Mucosa of stomach (tissue), 1 donor: ENCODE data around the gene RUSC1.
"Not testable (repeated sequence)": the region's sequence is repeated elsewhere in the genome, so short reads cannot be mapped to it uniquely, and the experiment has no call there.

Source experiments
- H3K27me3 ChIP-seq: one replicate; pipeline ENCODE4 v1.7.0; 2013; ENCODE audit warnings: mild to moderate bottlenecking, low read length; ENCODE audit not compliant: control insufficient read depth, insufficient read depth
- H3K36me3 ChIP-seq: one replicate; pipeline ENCODE4 v1.7.0; 2013; ENCODE audit warnings: low read length; ENCODE audit not compliant: control insufficient read depth, insufficient read depth
- H3K4me1 ChIP-seq: one replicate; pipeline ENCODE4 v1.7.0; 2013; ENCODE audit warnings: mild to moderate bottlenecking, low read length; ENCODE audit not compliant: control insufficient read depth, insufficient read depth
- H3K4me3 ChIP-seq: one replicate; pipeline ENCODE4 v1.7.0; 2013; ENCODE audit warnings: low read length
- H3K9ac ChIP-seq: one replicate; pipeline ENCODE4 v1.7.0; 2013; ENCODE audit warnings: mild to moderate bottlenecking, low read length, moderate library complexity
- H3K9me3 ChIP-seq: one replicate; pipeline ENCODE4 v1.7.0; 2013; ENCODE audit warnings: mild to moderate bottlenecking, low read length, moderate library complexity; ENCODE audit not compliant: control insufficient read depth
- donor health status: Pancreatic carcinoma.

Gene RUSC1

DNA sequence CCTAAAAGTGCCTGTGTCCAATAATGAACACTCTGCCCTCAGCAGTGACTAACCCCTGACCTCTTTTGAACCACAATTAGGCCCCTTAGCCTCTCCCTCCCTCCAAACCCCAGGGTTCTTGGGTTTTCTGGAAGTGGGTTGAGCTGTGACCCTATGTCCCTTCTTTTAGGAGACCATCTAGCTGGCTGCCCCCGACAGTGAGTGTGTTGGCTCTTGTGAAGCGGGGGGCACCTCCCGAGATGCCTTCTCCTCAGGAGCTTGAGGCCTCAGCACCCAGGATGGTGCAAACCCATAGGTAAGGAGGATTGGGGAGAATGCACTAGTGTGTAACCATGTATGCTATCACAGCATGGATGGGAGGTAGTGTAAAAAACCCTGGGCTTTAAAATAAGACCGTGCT, 7.3 kb downstream of the RUSC1 start:
- H3K4me3 ChIP-seq = no peak overlapping the region
- H3K27me3 ChIP-seq = no peaks in the 10 kb centered on the region
- H3K4me1 ChIP-seq = peaks cover 8% of the 10 kb centered on the region
- no peaks in the 10 kb centered on the region for H3K9me3 ChIP-seq
- H3K9ac ChIP-seq = no peak overlapping the region
- peaks cover 13% of the 10 kb centered on the region for H3K36me3 ChIP-seq

DNA sequence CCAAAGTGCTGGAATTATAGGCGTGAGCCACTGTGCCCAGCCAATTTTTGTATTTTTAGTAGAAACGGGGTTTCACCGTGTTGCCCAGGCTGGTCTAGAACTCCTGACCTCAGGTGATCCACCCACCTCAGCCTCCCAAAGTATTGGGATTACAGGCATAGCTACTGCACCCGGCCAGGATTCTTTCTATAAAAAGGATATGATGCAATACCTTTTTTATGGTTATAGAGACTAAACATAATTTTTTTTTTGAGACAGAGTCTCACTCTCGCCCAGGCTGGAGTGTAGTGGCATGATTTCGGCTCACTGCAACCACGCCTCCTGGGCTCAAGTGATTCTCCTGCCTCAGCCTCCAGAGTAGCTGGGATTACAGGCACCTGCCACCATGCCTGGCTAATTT, 8.2 kb downstream of the RUSC1 start:
- H3K36me3 ChIP-seq = peaks cover 13% of the 10 kb centered on the region
- not testable (repeated sequence) for H3K9me3 ChIP-seq, H3K4me3 ChIP-seq, H3K9ac ChIP-seq, H3K27me3 ChIP-seq, H3K4me1 ChIP-seq

DNA sequence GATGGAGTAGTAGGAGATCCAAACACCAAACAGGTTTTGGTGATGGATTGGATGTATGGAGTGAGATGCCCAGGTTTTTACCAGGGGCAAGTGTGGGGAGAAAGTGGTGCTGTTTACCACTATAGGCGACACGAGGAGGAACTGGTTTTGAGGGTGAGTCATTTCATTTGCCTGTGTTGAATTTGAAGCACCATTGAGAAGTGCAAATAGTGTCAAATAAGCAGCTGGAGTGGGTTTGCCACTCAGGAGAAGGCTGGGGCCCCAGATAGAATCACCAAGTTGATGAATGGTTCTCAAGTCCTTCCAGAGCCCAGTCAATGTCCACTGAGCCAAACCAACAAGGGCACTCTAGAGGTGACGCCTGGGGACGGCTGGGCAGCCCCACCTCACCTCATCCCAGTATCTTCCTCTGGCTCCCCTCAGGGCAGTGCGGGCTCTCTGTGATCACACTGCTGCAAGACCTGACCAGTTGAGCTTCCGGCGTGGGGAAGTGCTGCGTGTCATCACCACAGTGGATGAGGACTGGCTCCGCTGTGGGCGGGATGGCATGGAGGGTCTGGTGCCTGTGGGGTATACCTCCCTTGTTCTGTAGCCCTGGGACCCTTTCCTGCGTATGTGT, 9.4 kb downstream of the RUSC1 start:
- Histone ChIP-seq H3K4me3 (no peak overlapping the region), H3K4me1 (peaks cover 8% of the 10 kb centered on the region), H3K9me3 (no peaks in the 10 kb centered on the region), H3K36me3 (peaks cover 13% of the 10 kb centered on the region), H3K27me3 (no peaks in the 10 kb centered on the region), H3K9ac (no peak overlapping the region)

DNA sequence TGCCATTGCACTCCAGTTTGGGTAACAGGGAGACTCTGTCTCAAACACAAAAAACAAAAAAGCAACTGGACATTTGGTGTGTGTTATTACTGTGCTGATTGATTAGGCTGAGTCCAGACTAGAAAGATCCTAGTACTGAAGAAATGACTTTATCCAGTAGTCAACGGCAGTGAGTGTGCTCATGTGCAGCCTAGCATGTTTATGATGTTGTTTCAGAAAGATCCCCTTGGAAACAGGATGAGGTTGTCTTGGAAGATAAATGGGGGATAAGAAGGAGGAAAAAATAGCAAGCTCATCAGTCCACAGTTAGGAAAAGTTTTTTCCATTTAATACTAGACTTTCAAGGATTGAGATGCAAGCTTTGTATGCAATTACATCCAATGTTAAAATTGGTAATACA, 14.3 kb downstream of the RUSC1 start:
- no peaks in the 10 kb centered on the region for H3K27me3 ChIP-seq
- H3K9me3 ChIP-seq = no peaks in the 10 kb centered on the region
- H3K9ac ChIP-seq = no peak overlapping the region
- peaks cover 15% of the 10 kb centered on the region for H3K36me3 ChIP-seq
- no peaks in the 10 kb centered on the region for H3K4me1 ChIP-seq
- no peak overlapping the region for H3K4me3 ChIP-seq

DNA sequence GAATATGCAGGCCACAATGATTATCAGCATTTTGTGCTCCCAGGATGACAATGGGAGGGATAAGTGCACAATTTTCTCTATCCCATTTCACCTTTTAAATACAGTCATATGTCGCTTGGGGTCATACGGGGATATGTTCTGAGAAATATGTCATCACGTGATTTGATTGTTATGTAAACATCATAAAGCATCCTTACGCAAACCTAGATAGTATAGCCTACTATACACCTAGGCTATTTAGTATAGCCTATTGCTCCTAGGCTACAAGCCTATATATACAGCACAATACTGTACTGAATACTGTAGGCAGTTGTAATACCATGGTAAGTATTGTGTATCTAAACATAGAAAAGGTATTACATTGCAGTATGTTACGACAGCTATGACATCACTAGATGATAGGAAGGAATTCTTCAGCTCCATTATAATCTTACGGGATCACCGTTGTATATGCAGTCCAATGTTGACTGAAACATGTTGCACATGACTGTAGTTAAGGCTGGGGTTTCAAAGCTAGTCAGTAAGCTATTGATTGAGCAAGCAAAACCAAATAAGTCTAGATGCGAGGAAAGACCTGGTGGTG, 18.9 kb downstream of the RUSC1 start:
- Histone ChIP-seq H3K9me3 (no peaks in the 10 kb centered on the region), H3K9ac (no peak overlapping the region), H3K4me3 (no peak overlapping the region), H3K36me3 (peaks cover 18% of the 10 kb centered on the region), H3K4me1 (no peaks in the 10 kb centered on the region), H3K27me3 (no peaks in the 10 kb centered on the region)

DNA sequence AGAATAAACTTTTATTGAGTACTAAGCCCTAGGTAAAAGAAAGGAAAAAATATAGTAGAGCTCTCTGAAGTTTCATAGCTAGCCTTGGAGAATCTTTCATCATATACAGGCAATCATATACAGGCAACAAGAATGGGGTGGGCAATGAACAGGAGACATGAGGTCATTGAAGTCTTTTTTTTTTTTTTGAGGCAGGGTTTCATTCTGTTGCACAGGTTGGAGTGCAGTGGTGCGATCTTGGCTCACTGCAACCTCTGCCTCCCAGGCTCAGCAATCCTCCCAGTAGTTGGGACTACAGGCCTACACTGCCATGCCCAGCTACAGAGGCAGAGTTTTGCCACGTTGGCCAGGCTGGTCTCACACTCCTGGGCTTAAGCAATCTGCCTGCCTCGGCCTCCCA, 22.1 kb downstream of the RUSC1 start:
- peaks cover 9% of the 10 kb centered on the region for H3K36me3 ChIP-seq
- H3K4me1 ChIP-seq = no peaks in the 10 kb centered on the region
- no peak overlapping the region for H3K4me3 ChIP-seq
- no peaks in the 10 kb centered on the region for H3K9me3 ChIP-seq
- H3K9ac ChIP-seq = no peak overlapping the region
- no peaks in the 10 kb centered on the region for H3K27me3 ChIP-seq

DNA sequence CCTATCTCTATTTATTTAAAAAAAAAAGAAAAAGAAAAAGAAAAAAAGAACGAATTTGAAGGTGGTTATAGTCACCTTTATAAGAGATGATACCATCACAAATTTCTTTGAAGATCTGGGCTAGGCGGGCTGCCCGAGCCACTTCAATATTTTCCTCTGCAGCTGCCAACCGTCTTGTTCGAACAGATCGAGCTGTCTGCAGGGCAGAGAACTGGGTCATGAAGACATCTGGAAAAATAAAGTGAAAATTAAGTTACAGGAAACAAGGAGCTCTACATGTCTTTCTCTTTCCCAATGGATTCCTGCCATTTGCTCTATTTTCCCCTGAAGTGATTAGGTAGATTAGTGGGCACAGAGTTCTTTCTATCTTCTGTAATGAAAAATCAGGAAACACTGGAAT, 31.9 kb downstream of the RUSC1 start:
- H3K36me3 ChIP-seq = no peaks in the 10 kb centered on the region
- no peaks in the 10 kb centered on the region for H3K27me3 ChIP-seq
- H3K4me1 ChIP-seq = no peaks in the 10 kb centered on the region
- H3K9ac ChIP-seq = no peak overlapping the region
- no peaks in the 10 kb centered on the region for H3K9me3 ChIP-seq
- no peak overlapping the region for H3K4me3 ChIP-seq

DNA sequence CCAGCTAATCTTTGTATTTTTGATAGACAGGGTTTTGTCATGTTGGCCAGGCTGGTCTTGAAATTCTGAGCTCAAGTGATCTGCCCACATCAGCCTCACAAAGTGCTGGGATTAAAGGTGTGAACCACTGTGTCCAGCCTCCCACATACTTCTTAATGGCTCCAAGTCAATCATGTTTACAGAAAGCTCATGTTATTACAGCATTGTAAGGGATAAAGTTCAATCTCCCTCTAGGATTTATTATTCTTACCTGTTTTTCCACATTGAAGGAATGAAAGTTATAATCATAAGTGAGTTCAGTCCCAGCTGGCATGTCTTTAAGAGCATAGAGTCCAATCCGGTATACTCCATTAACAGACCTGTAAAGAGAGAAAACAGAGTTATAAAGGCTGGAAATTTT, 39.4 kb downstream of the RUSC1 start:
- Histone ChIP-seq H3K9me3 (no peaks in the 10 kb centered on the region), H3K4me1 (no peaks in the 10 kb centered on the region), H3K27me3 (no peaks in the 10 kb centered on the region), H3K36me3 (peaks cover 9% of the 10 kb centered on the region), H3K9ac (no peak overlapping the region), H3K4me3 (no peak overlapping the region)

DNA sequence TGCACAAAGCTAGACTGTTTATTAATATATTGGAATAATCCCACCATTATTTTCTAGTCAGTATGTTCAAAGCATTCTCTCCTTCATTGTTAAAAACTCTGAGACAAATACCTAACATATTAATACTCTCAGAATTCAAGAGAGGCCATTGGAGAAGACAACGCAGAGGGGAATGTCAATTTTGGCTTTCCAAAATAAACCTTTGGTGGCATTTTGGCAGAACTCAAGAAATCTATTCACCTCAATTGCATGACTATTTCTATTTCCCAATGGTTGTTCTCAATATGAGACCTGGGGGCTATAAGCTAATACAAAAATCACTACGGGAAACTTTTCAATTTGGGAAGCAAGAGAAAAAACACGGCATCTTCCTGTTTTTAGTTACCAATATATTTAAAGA, 58.5 kb downstream of the RUSC1 start:
- H3K4me1 ChIP-seq = no peaks in the 10 kb centered on the region
- no peaks in the 10 kb centered on the region for H3K36me3 ChIP-seq
- no peaks in the 10 kb centered on the region for H3K27me3 ChIP-seq
- H3K9me3 ChIP-seq = no peaks in the 10 kb centered on the region
- H3K9ac ChIP-seq = no peak overlapping the region
- no peak overlapping the region for H3K4me3 ChIP-seq

DNA sequence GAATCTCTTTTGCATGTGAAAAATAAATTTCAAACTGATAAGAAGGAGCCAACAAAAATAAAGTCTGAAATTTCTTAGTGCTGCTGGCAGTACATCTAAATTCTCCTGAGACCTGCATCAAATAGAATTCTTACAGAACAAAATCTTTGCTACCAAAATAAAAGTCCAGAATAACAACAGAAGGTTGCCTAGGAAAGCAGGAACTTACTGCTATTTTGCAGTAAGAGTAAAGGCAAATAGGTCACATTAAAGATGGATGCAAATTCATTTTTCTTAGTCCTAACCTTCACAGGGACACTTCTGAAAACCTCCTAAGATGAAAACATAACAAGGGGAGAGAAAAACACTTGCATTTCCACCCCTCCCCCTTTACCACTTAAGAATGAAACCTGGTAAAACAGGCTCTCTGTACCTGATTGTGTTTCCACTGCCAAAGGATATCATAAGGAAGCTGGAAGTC, 59.0 kb downstream of the RUSC1 start:
- no peaks in the 10 kb centered on the region for H3K9me3 ChIP-seq
- no peaks in the 10 kb centered on the region for H3K4me1 ChIP-seq
- H3K4me3 ChIP-seq = no peak overlapping the region
- no peaks in the 10 kb centered on the region for H3K27me3 ChIP-seq
- no peaks in the 10 kb centered on the region for H3K36me3 ChIP-seq
- H3K9ac ChIP-seq = no peak overlapping the region
